Measurements from ENCODE around the gene SLC22A14.

Gene SLC22A14

GRCh38 chr3:38323060-38323459, 41.0 kb downstream of the SLC22A14 start:
- no peaks in the 10 kb centered on the region for H3K4me1 ChIP-seq (ENCODE audit: control insufficient read depth, insufficient read depth, low read length)
- H3K27ac ChIP-seq (ENCODE audit: low read length): no peak overlapping the region
- WGBS (ENCODE audit: insufficient coverage, insufficient read length): no CpG with 5 or more reads among the region's 1 CpG
- no peaks in the 10 kb centered on the region for H3K36me3 ChIP-seq (ENCODE audit: control insufficient read depth, insufficient read depth, low read length)
- no peaks in the 10 kb centered on the region; the same call in 1 of the 2 replicates for H3K9me3 ChIP-seq (ENCODE audit: control insufficient read depth, insufficient read depth, low read length)
- no peak overlapping the region for H3K4me3 ChIP-seq (ENCODE audit: low read length)
- no peaks in the 10 kb centered on the region for H3K27me3 ChIP-seq (ENCODE audit: control insufficient read depth, insufficient read depth, low read length)
- DNase-seq (ENCODE audit: low read depth, low spot score): no peak

DNA sequence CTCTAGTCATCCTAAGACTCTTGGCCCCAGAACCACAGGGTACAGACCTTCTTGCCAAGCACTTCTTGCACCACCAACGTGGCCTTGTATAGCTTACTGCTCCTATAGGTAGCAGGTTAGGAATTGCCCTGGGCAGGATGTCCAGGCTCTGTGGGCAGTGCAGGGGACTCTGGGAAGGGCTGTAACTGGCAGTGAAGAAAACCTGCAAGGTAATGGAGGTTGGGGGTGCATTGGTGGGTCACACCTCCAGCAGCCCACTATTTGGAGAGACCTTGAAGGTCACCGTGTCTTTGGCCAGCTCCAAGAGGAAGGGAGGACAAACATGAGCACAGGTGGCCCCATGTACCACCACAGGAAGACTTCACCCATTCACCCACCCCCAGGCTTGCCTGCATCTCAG, 43.2 kb downstream of the SLC22A14 start:
- Histone ChIP-seq H3K4me3 (ENCODE audit: low read length) (no peak overlapping the region), H3K4me1 (ENCODE audit: control insufficient read depth, insufficient read depth, low read length) (no peaks in the 10 kb centered on the region), H3K27me3 (ENCODE audit: control insufficient read depth, insufficient read depth, low read length) (no peaks in the 10 kb centered on the region), H3K9me3 (ENCODE audit: control insufficient read depth, insufficient read depth, low read length) (no peaks in the 10 kb centered on the region; the same call in 1 of the 2 replicates), H3K27ac (ENCODE audit: low read length) (no peak overlapping the region), H3K36me3 (ENCODE audit: control insufficient read depth, insufficient read depth, low read length) (no peaks in the 10 kb centered on the region)
- DNase-seq (ENCODE audit: low read depth, low spot score): no peak
- no CpG with 5 or more reads among the region's 2 CpGs for WGBS (ENCODE audit: insufficient coverage, insufficient read length)

- no peak overlapping the region for H3K27ac ChIP-seq (ENCODE audit: low read length)
- DNase-seq (ENCODE audit: low read depth, low spot score): no peak
- no peak overlapping the region for H3K4me3 ChIP-seq (ENCODE audit: low read length)
- H3K4me1 ChIP-seq (ENCODE audit: control insufficient read depth, insufficient read depth, low read length): no peaks in the 10 kb centered on the region
- H3K27me3 ChIP-seq (ENCODE audit: control insufficient read depth, insufficient read depth, low read length): no peaks in the 10 kb centered on the region
- no peaks in the 10 kb centered on the region; the same call in 1 of the 2 replicates for H3K9me3 ChIP-seq (ENCODE audit: control insufficient read depth, insufficient read depth, low read length)
- no peaks in the 10 kb centered on the region for H3K36me3 ChIP-seq (ENCODE audit: control insufficient read depth, insufficient read depth, low read length)
Observed at GRCh38 chr3:38327335-38328009, 45.4 kb downstream of the SLC22A14 start.

DNA sequence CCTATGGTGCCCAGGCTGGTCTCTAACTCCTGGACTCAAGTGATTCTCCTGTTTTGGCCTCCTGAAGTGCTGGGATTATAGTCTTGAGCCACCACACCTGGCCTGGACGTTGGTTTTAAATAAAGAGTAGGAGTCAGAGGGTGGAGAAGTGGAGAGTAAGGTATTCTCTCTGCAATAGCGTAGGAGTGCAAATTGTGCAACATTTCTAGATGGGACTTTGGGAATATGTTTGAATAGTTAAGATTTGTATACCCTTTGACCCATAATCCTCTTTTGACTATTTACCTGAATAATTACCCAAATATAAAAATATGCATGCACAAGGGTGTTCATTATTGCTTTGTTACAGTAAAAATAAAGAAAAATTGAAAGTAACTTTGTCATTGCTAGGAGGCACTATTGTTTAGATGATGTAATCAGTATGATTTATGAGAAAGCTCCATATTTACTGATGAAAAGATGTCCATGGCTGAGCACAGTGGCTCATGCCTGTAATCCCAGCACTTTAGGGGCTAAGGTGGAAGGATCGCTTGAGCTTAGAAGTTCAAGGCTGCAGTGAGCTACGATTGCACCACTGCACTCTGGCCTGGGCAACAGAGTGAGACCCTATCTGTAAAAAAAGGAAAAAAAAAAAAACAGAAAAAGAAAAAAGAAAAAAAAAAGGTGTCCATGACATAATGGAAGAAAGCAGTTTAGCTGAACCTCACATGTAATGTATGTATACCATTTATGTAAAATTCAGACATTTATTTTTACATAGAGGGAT, 49.3 kb downstream of the SLC22A14 start:
- no peaks in the 10 kb centered on the region; the same call in 1 of the 2 replicates for H3K9me3 ChIP-seq (ENCODE audit: control insufficient read depth, insufficient read depth, low read length)
- no peak for DNase-seq (ENCODE audit: low read depth, low spot score)
- WGBS (ENCODE audit: insufficient coverage, insufficient read length): no CpG with 5 or more reads among the region's 4 CpGs
- no peak overlapping the region for H3K4me3 ChIP-seq (ENCODE audit: low read length)
- H3K4me1 ChIP-seq (ENCODE audit: control insufficient read depth, insufficient read depth, low read length): no peaks in the 10 kb centered on the region
- no peaks in the 10 kb centered on the region for H3K27me3 ChIP-seq (ENCODE audit: control insufficient read depth, insufficient read depth, low read length)
- H3K27ac ChIP-seq (ENCODE audit: low read length): no peak overlapping the region
- H3K36me3 ChIP-seq (ENCODE audit: control insufficient read depth, insufficient read depth, low read length): no peaks in the 10 kb centered on the region

DNA sequence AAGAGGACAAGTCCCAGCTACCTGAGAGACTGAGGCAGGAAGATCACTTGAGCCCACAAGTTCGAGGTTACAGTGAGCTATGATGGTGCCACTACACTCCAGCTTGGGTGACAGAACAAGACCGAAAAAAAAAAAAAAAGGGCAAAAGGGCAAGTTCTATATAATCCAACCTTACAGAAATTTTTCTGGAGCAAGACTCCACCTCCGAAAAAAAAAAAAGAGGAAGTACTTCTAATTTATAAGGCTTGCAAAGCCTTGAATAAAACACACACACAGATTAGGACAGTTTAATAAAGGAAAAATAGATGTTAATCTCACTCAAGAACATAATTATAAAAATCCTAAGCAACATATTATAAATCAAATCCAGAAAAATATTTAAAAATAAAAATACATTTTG, 50.1 kb downstream of the SLC22A14 start:
- no peaks in the 10 kb centered on the region; the same call in 1 of the 2 replicates for H3K9me3 ChIP-seq (ENCODE audit: control insufficient read depth, insufficient read depth, low read length)
- no peaks in the 10 kb centered on the region for H3K36me3 ChIP-seq (ENCODE audit: control insufficient read depth, insufficient read depth, low read length)
- H3K4me3 ChIP-seq (ENCODE audit: low read length): no peak overlapping the region
- no peak overlapping the region for H3K27ac ChIP-seq (ENCODE audit: low read length)
- no peaks in the 10 kb centered on the region for H3K27me3 ChIP-seq (ENCODE audit: control insufficient read depth, insufficient read depth, low read length)
- no CpG with 5 or more reads among the region's 3 CpGs for WGBS (ENCODE audit: insufficient coverage, insufficient read length)
- no peaks in the 10 kb centered on the region for H3K4me1 ChIP-seq (ENCODE audit: control insufficient read depth, insufficient read depth, low read length)
- no peak for DNase-seq (ENCODE audit: low read depth, low spot score)

DNA sequence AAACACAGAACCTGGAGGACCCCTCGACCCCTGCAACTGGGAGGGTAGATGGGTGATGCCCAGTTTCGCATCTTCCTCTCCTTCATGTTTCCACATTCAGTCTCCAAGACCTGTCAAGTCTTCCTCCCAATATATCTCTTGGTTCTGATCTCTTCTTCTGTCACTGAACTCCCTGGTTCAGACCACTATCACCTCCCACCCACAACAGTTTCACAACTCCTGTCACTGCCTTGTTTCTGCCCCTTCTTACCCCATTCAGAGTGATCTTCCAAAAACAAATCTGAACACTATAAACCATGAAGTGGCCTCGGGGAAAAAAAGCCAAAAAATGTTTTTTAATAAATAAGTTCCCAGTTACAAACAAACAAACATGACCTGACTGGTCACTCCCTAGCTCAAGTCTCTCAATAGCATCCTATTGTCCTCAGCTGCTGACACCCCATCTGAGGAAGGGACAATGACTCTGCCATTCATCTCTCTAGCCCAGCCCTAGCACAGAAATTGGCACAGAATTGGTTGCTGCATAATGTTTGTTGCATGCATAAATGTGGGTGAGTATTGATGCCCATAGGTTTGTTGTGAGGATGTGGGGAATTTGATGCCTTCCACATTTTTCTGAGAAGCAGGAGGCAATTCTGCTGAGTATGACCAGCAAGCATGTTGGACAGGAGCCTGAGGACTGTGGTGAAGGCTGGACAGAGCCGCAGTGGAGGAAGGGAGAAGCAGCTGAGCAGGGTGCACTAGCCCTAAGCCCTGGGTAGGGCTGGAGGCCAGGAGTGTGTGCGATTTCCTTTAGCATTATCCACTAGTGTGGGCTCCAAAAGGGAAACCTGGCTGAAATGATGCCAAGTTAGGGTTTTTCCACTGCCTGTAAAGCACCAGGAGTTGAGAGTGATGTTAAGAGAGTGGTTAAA, 52.3 kb downstream of the SLC22A14 start:
- no peaks in the 10 kb centered on the region for H3K9me3 ChIP-seq (ENCODE audit: control insufficient read depth, insufficient read depth, low read length)
- H3K36me3 ChIP-seq (ENCODE audit: control insufficient read depth, insufficient read depth, low read length): no peaks in the 10 kb centered on the region
- no peaks in the 10 kb centered on the region for H3K4me1 ChIP-seq (ENCODE audit: control insufficient read depth, insufficient read depth, low read length)
- H3K4me3 ChIP-seq (ENCODE audit: low read length): no peak overlapping the region
- WGBS (ENCODE audit: insufficient coverage, insufficient read length): no CpG with 5 or more reads among the region's 5 CpGs
- no peaks in the 10 kb centered on the region for H3K27me3 ChIP-seq (ENCODE audit: control insufficient read depth, insufficient read depth, low read length)
- DNase-seq (ENCODE audit: low read depth, low spot score): no peak
- H3K27ac ChIP-seq (ENCODE audit: low read length): no peak overlapping the region

DNA sequence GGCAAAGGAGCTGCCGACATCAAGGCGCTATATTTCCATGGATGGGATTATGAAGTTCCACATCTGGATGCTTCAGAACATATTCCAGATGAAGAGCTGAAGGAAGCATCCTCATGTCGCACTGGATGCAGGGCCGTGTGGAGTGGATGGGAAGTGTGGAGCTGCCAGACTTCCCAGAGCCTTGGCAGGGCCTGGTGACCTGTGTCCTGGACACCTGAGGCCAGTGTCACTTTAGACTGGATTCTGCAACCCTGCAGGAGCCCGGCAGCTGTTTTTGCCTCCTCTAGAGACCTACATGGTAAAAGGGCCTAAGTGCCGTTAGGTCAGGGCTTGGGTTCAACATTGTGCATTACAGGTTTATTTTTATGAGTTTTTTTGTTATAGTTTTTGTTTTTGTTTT, 53.2 kb downstream of the SLC22A14 start:
- no CpG with 5 or more reads among the region's 6 CpGs for WGBS (ENCODE audit: insufficient coverage, insufficient read length)
- Histone ChIP-seq H3K27ac (ENCODE audit: low read length) (no peak overlapping the region), H3K4me3 (ENCODE audit: low read length) (no peak overlapping the region), H3K27me3 (ENCODE audit: control insufficient read depth, insufficient read depth, low read length) (no peaks in the 10 kb centered on the region), H3K9me3 (ENCODE audit: control insufficient read depth, insufficient read depth, low read length) (no peaks in the 10 kb centered on the region), H3K36me3 (ENCODE audit: control insufficient read depth, insufficient read depth, low read length) (no peaks in the 10 kb centered on the region), H3K4me1 (ENCODE audit: control insufficient read depth, insufficient read depth, low read length) (no peaks in the 10 kb centered on the region)
- DNase-seq (ENCODE audit: low read depth, low spot score): no peak

- H3K4me3 ChIP-seq (ENCODE audit: low read length): no peak overlapping the region
- no CpG with 5 or more reads among the region's 2 CpGs for WGBS (ENCODE audit: insufficient coverage, insufficient read length)
- no peaks in the 10 kb centered on the region for H3K27me3 ChIP-seq (ENCODE audit: control insufficient read depth, insufficient read depth, low read length)
- H3K4me1 ChIP-seq (ENCODE audit: control insufficient read depth, insufficient read depth, low read length): no peaks in the 10 kb centered on the region
- H3K36me3 ChIP-seq (ENCODE audit: control insufficient read depth, insufficient read depth, low read length): no peaks in the 10 kb centered on the region
- no peak overlapping the region for H3K27ac ChIP-seq (ENCODE audit: low read length)
- H3K9me3 ChIP-seq (ENCODE audit: control insufficient read depth, insufficient read depth, low read length): no peaks in the 10 kb centered on the region
- DNase-seq (ENCODE audit: low read depth, low spot score): no peak
Observed at GRCh38 chr3:38337703-38338102, 55.6 kb downstream of the SLC22A14 start.

GRCh38 chr3:38343797-38344594, 61.9 kb downstream of the SLC22A14 start:
- no CpG with 5 or more reads among the region's 3 CpGs for WGBS (ENCODE audit: insufficient coverage, insufficient read length)
- Histone ChIP-seq H3K9me3 (ENCODE audit: control insufficient read depth, insufficient read depth, low read length) (no peaks in the 10 kb centered on the region), H3K4me1 (ENCODE audit: control insufficient read depth, insufficient read depth, low read length) (peaks cover 1% of the 10 kb centered on the region; the same call in 1 of the 2 replicates), H3K27me3 (ENCODE audit: control insufficient read depth, insufficient read depth, low read length) (peaks cover 2% of the 10 kb centered on the region; the same call in 1 of the 2 replicates), H3K4me3 (ENCODE audit: low read length) (no peak overlapping the region), H3K36me3 (ENCODE audit: control insufficient read depth, insufficient read depth, low read length) (no peaks in the 10 kb centered on the region), H3K27ac (ENCODE audit: low read length) (no peak overlapping the region)
- DNase-seq (ENCODE audit: low read depth, low spot score): no peak
